ENCODE measurements around the gene TUT4. TPM values are rescaled to one million over a fixed set of nuclear protein-coding genes. Genes with fewer than 3 reads are reported as not detected.

TUT4 gene
- total RNA-seq, 1 experiment from 2014 or later = 29.4 TPM

- no peak for DNase-seq (ENCODE audit: extremely low read depth, low read depth)
Measured at GRCh38 chr1:52534928-52535764, 17.7 kb downstream of the TUT4 start.

GRCh38 chr1:52533713-52534112, 19.2 kb downstream of the TUT4 start:
- DNase-seq (ENCODE audit: extremely low read depth, low read depth) = no peak

GRCh38 chr1:52532731-52533327, 20.1 kb downstream of the TUT4 start:
- DNase-seq (ENCODE audit: extremely low read depth, low read depth) = no peak

GRCh38 chr1:52532247-52532646, 20.6 kb downstream of the TUT4 start:
- DNase-seq (ENCODE audit: extremely low read depth, low read depth) = no peak

- DNase-seq (ENCODE audit: extremely low read depth, low read depth) = no peak
Measured at GRCh38 chr1:52531249-52531872, 21.5 kb downstream of the TUT4 start.

GRCh38 chr1:52530563-52531144, 22.2 kb downstream of the TUT4 start:
- DNase-seq (ENCODE audit: extremely low read depth, low read depth) = no peak

GRCh38 chr1:52523376-52523775, 29.5 kb downstream of the TUT4 start:
- DNase-seq (ENCODE audit: extremely low read depth, low read depth) = no peak

GRCh38 chr1:52520148-52520547, 32.7 kb downstream of the TUT4 start:
- DNase-seq (ENCODE audit: extremely low read depth, low read depth) = peak; percentile 16

- DNase-seq (ENCODE audit: extremely low read depth, low read depth) = no peak
Measured at GRCh38 chr1:52518962-52519361, 33.9 kb downstream of the TUT4 start.

- DNase-seq (ENCODE audit: extremely low read depth, low read depth) = no peak
Measured at GRCh38 chr1:52511851-52512615, 40.9 kb downstream of the TUT4 start.

- no peak for DNase-seq (ENCODE audit: extremely low read depth, low read depth)
Measured at GRCh38 chr1:52511439-52511838, 41.5 kb downstream of the TUT4 start.

- no peak for DNase-seq (ENCODE audit: extremely low read depth, low read depth)
Measured at GRCh38 chr1:52506920-52507546, 45.9 kb downstream of the TUT4 start.

- no peak for DNase-seq (ENCODE audit: extremely low read depth, low read depth)
Measured at GRCh38 chr1:52506349-52506748, 46.5 kb downstream of the TUT4 start.

GRCh38 chr1:52504720-52505119, 48.2 kb downstream of the TUT4 start:
- no peak for DNase-seq (ENCODE audit: extremely low read depth, low read depth)

- DNase-seq (ENCODE audit: extremely low read depth, low read depth) = no peak
Measured at GRCh38 chr1:52503706-52504105, 49.2 kb downstream of the TUT4 start.

GRCh38 chr1:52502789-52503188, 50.1 kb downstream of the TUT4 start:
- no peak for DNase-seq (ENCODE audit: extremely low read depth, low read depth)

GRCh38 chr1:52487632-52488031, 65.3 kb downstream of the TUT4 start:
- no peak for DNase-seq (ENCODE audit: extremely low read depth, low read depth)

GRCh38 chr1:52482326-52483004, 70.4 kb downstream of the TUT4 start:
- DNase-seq (ENCODE audit: extremely low read depth, low read depth) = no peak

GRCh38 chr1:52479076-52479475, 73.8 kb downstream of the TUT4 start:
- DNase-seq (ENCODE audit: extremely low read depth, low read depth) = no peak

- DNase-seq (ENCODE audit: extremely low read depth, low read depth) = no peak
Measured at GRCh38 chr1:52477876-52478275, 75.0 kb downstream of the TUT4 start.
